ENCODE measurements around the gene AGO3.
"Not testable (repeated sequence)": the region's sequence is repeated elsewhere in the genome, so short reads cannot be mapped to it uniquely, and the experiment has no call there.

The AGO3 gene

DNA sequence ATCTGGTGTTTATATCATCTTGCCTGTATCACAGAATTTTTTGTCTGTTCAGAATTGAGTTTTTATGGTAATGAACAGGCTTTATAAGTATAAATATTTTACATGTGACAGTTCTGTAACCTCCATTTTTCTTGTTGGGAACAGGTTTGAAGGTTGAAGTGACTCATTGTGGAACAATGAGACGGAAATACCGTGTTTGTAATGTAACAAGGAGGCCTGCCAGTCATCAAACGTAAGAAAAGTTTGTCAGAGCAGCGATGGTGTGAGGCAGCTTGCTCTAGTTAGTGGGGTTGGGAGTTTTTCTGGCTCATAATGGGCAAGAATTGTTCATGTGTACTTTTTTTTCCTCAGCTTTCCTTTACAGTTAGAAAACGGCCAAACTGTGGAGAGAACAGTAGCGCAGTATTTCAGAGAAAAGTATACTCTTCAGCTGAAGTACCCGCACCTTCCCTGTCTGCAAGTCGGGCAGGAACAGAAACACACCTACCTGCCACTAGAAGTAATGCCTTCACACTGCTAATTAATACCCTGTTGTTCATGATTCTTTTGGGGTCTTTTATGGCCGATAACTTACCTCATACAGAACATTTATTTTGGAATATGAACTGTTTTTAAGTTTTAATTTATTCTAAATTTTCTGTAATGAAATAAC, 77.8 kb downstream of the AGO3 start:
- no peak for DNase-seq (ENCODE audit: low spot score)

DNA sequence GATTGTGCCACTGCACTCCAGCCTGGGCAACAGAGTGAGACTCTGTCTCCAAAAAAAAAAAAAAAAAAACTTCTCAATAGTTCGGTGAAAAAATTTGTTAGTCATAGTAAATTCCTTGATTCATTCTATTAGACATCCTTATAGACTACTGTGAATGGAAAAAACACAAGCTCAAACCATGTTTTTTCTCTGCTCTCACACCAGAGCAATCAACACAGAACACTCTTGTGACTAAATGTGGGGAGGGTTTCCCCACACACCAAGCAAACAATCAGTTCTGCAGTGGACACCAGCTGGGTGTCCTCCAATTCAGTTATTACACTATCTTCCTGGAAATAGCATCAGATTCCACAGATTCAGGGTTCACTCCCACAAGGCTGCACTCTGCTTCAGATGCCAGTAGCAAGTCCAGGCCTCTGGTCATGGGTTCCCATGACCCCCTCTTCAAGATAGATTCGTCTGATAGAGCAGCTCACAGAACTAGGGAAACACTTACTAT, 83.9 kb downstream of the AGO3 start:
- DNase-seq (ENCODE audit: low spot score) = no peak

DNA sequence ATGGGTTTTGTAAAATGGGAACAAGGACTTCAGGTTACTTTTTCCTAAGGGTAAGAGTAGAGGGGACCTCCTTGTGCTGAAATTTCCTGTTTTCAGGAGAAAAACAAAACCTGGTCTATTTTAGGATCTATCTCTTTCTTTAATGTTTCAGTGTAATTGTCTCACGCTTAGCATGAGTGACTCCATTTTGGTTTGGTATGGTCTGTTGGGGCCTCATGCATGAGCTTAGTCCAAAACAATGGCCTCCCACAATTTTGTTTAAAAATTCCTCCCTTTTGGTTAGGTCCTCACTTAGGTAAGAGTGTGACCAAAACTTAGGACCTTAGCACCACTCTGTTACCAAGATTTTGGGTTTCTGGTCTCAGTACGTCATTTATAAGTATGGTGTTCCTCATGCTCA, 85.8 kb downstream of the AGO3 start:
- no peak for DNase-seq (ENCODE audit: low spot score)

GRCh38 chr1:36023098-36023769, 92.3 kb downstream of the AGO3 start:
- no peak for DNase-seq (ENCODE audit: low spot score)

DNA sequence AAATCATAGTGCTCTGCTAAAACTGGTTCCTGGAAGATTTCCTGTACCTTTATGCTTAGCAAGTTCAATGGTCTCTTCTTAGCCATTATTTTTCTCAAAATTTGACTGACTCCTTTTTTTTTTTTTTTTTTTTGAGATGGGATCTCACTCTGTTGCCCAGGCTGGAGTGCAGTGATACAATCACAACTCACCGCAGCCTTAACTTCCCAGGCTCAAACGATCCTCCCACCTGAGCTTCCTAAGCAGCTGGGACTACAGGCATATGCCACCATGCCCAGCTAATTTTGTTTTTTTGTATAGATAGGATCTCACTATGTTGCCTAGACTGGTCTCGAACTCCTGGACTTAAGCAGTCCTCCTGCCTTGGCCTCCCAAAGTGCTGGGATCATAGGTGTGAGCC, 93.1 kb downstream of the AGO3 start:
- DNase-seq (ENCODE audit: low spot score) = not testable (repeated sequence)

- no peak for DNase-seq (ENCODE audit: low spot score)
These were observed 93.9 kb downstream of the AGO3 start for GRCh38 chr1:36024847-36025246.

DNA sequence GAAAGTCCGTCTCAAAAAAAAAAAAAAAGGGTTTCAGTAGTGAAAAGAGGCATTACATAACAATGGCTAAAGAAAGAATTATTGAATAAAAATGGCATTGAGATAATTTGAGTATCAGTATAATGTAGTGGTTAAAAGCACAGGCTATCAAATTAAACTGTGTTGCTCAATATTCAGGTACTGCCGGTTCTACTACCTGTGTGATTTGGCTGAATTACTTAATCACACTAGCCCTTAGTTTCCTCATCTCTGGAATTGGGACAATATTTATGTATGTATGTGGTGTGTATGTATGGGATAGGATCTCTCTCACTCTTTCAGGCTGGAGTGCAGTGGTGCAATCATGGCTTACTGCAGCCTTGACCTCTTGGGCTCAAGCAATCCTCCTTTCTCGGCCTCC, 96.9 kb downstream of the AGO3 start:
- DNase-seq (ENCODE audit: low spot score) = no peak

GRCh38 chr1:36031441-36031840, 100.5 kb downstream of the AGO3 start:
- no peak for DNase-seq (ENCODE audit: low spot score)

DNA sequence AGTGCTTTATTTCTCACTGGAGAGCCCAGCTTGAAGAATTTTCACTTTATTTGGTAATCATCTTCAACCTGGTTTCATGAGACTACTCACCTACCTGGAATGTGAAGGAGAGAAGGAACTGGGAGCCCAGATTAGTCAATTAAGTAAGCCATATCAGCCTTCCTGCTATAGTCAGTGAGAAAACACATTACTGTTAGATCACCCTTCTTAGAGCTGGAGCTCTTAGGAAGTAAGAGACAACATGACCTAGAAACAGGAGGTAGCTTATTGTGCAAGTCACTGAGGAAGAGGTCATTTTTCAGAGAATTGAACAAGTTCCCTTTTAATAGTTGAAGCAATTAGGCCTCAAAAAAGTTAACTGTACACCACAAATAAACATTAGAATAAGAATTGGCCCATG, 103.8 kb downstream of the AGO3 start:
- DNase-seq (ENCODE audit: low spot score) = no peak

GRCh38 chr1:36035154-36035553, 104.2 kb downstream of the AGO3 start:
- no peak for DNase-seq (ENCODE audit: low spot score)

DNA sequence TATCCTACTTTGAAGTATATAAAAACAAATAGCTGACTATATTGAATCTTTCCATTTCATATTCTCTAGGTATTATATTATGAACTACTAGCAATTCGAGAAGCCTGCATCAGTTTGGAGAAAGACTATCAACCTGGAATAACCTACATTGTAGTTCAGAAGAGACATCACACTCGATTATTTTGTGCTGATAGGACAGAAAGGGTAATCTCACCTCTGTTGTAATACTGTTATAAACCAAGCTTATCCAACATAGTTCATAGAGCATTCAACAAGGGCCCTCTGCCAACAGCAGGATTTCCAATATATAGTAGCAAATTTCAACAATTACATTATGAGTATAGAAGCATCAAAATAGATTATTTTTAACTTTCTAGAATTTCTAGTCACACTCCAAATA, 109.3 kb downstream of the AGO3 start:
- no peak for DNase-seq (ENCODE audit: low spot score)

DNA sequence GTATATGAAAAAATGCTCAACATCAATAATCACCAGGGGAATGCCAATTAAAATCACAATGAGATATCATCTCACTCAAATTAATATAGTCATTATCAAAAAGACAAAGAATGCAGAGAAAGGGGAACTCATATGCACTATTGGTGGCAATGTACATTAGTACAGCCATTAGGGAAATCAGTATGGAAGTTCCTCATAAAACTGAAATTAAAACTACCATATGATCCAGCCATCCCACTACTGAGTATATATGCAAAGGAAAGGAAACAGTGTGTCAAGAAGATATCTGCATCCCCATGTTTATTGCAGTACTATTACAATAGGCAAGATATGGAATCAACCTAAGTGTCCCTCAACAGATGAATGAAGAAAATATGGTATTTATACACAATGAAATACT, 120.9 kb downstream of the AGO3 start:
- DNase-seq (ENCODE audit: low spot score) = no peak

GRCh38 chr1:36053978-36054377, 123.1 kb downstream of the AGO3 start:
- no peak for DNase-seq (ENCODE audit: low spot score)

GRCh38 chr1:36055706-36056105, 124.8 kb downstream of the AGO3 start:
- DNase-seq (ENCODE audit: low spot score) = no peak

- DNase-seq (ENCODE audit: low spot score) = no peak
These were observed 131.4 kb downstream of the AGO3 start for GRCh38 chr1:36062315-36062714.

DNA sequence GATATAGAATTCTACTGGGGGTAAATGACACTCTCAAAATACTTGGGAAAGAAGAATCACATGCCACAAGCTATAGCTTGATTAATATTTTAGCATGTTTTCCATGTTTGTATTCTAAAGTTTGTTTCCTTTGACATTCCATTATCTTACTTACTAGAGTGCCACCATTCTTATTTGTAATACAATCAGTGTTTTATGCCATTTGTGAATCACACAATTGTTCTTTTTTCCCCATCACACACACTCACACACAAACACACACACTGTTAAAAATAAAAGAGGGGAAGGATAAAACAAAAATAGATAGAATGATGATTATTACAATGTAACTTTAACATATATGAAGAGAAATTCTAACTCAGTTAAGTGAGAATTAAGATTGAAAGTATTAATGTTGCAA, 137.0 kb downstream of the AGO3 start:
- no peak for DNase-seq (ENCODE audit: low spot score)

DNA sequence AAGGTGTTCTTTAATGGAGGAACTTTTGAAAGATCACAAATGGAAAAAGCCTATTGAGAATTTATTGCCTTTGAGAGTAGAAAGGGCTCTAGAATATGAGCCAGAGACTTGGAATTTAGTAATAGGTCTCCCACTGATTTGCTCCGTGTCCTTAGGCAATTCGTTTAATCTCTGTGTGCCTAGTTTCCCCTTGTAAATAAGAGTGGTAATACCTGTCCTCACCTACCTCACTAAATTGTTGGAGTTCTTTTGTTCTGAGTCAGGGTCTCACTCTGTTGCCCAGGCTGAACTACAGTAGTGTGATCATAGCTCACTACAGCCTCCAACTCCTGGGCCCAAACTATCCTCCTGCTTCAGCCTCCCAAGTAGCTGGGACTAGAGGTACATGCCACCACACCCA, 138.0 kb downstream of the AGO3 start:
- no peak for DNase-seq (ENCODE audit: low spot score)

DNA sequence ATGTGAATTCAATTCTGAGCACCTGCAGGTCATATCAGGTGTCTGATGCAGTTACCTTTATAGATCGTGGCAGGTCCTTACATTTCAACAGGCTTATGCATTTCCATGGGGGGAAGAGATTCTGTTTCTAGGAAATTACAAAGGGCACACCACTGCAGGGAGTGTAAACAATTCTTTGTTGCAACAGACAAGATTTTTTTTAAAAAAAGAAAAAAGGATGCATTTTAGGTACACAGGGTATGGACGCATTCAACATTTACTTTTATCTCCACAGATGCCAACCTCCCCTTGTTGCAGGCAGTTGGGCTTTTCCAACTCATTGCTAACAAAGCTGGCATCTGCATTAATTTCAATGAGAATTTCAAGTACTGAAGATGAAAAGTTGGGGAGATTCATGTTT, 139.4 kb downstream of the AGO3 start:
- DNase-seq (ENCODE audit: low spot score) = no peak

DNA sequence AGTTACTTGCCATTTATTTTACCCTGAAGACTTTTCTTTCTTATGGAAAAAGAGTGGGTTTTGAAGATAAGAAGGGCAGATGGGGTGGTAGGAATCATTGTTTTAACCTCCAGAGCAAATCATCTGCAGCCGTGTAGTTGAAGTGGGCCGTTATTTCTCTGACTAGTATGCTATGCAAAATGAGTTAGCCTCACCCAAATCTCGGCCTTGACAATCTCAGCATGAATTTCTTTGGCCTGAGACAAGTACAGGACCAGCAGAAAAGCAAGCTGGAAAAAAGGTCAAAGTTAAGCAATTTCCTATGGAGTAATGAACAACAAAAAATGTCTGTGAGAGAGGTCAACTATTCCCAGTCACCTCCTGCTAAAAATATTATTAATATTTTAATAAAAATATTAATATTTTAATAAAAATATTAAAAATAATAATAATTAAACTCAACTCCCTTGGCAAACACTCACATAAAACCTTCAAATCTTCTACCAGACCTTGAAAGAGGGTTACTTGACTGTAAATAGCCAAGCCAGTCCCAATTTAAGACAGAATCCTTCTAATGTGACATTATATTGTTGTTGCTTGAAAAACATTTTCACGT, 146.2 kb downstream of the AGO3 start:
- no peak for DNase-seq (ENCODE audit: low spot score)

GRCh38 chr1:36080236-36080635, 149.3 kb downstream of the AGO3 start:
- no peak for DNase-seq (ENCODE audit: low spot score)

DNA sequence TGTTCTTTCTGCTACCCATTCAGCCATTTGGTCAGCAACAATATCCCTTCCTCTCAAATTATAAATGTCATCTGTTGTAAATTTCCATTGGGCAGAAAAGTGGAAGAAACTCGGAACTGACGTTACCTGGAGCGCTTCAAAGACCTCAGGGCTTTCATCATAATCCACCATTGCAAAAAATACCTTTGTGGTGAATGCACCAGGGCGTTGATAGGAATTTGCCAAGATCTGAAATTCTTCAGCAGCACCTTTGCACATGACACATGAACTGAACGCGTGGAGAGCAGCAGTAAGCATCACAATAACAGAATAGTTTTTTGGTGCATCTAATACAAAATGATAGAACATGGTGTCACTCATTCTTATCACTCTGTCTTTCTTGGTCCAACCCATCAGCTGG, 149.9 kb downstream of the AGO3 start:
- DNase-seq (ENCODE audit: low spot score) = no peak

DNA sequence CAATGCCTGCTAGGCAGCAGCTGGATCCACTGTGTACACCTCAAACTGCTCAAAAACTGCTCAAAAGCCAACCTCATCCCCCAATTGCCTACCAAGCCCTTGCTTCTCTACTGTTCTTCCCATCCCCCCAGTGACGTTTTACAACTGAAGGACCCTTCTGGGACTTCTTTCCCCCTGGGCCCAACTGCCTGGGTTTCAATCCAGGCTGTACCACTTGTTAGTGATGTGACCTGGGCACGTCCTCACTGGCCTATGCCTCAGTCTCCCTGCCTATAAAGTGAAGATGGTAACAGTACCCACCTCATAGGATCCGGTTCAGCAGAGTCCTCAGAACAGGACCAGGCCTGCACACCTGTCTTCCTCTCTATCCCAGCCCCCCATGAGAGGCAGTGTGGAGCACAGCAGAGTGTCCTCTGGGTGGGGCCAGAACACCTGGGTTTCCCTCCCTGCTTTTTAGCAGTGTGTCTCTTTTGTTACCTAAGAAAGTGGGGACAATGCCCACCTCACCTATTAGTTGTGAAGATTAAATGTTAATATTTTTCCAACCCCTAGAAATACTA, 151.1 kb downstream of the AGO3 start:
- no peak for DNase-seq (ENCODE audit: low spot score)

DNA sequence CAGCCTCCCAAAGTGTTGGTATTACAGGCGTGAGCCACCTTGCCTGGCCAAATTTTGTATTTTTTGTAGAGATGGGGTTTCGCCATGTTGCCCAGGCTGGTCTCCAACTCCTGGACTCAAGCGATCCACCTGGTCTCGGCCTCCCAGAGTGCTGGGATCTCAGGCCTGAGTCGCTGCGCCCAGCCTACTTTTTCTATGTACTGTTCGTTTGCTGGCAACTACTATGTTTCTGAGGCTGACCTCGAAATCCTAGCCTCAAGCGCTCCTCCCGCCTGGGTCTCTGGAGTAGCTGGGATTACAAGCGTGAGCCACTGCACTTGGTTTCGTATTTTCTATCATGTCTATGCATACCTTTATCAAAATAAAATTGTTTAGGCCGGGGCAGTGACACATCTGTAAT, 152.3 kb downstream of the AGO3 start:
- no peak for DNase-seq (ENCODE audit: low spot score)

Measured in hematopoietic multipotent progenitor cell treated with erythropoietin and hydrocortisone succinate and interleukin-3 and kit ligand, for 17 days (in vitro differentiated cells).